ENCODE results near the gene MED16.
"Not testable (repeated sequence)": the region's sequence is repeated elsewhere in the genome, so short reads cannot be mapped to it uniquely, and the experiment has no call there.

The MED16 gene

GRCh38 chr19:911197-912033 lies 18.4 kb upstream of the MED16 start:
- no peak for DNase-seq (ENCODE audit: low read depth)

DNA sequence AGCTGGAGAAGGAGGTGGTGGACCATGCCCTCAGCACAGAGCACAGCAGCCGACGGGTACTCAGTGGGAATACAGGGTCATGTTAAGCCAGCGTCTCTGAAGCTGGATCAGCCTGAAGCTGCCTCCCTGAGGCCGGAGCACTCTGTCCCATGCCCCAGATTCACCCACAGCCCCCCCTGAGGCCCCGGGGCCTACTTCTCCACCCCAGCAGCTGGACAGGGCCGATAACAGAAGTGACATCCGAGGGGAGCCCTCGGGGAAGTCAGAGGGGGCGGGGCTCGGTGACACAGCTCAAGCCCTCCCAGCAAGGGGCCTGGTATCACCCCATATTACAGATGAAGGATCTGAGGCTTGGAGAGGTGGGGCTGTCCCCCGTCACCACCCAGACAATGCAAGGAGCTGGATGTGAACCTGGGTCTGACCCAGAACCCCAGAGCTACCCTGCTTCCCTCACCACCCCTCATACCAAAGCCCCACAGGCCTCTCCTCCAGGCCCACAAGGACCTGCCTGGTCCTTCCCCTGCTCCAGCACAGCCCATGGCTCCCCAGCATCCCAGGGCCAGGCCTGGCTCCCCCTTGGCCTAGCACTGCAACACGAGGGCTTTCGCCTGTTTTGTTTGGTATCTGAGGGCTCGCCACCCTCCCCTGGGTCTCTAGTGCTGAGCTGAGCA lies 14.3 kb upstream of the MED16 start:
- DNase-seq (ENCODE audit: low read depth) = no peak

GRCh38 chr19:906480-906879 lies 13.5 kb upstream of the MED16 start:
- DNase-seq (ENCODE audit: low read depth) = no peak

- no peak for DNase-seq (ENCODE audit: low read depth)
Measured at GRCh38 chr19:904545-904944, 11.6 kb upstream of the MED16 start.

GRCh38 chr19:903266-903797 lies 10.3 kb upstream of the MED16 start:
- no peak for DNase-seq (ENCODE audit: low read depth)

DNA sequence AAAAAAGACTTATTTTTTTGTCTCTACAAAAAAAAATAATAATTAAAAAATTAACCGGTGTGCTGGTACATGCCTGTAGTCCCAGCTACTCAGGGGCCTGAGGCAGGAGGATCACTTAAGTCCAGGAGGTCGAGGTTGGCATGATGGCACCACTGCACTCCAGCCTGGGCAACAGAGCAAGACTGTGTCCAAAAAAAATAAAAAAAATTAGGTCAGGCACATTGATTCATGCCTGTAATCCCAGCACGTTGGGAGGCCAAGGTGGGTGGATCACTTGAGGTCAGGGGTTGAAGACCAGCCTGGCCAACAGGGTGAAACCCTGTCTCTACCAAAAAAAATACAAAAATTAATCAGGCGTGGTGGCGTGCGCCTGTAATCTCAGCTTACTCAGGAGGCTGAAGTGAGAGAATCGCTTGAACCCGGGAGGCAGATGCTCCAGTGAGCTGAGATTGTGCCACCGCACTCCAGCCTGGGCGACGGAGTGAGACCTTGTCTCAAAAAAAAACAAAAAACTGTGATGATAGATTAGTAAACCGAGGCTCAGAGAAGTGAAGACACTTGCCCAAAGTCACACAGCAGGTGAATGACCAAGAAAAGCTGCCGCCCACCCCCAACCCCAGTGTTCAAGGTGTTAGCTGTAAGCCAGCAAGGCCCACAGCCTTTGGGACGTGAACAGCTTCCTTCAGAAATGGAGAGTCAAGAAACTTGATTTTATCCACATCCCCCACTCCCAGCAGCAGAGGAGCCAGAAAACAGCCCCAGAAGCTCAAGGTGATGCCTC lies 9.6 kb upstream of the MED16 start:
- DNase-seq (ENCODE audit: low read depth) = no peak

DNA sequence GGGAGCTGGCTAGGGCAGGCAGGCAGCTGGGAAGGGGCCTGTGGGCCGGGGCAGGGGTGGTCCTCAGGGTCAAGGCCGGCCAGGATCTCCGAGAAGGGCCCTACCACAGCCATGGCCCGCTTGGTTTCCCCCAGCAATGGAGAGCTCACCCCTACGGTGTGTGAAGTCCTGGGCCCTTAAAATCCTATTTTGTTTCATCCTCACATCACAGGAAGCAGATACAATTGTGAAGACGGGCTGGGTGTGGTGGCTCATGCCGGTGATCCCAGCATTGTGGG lies 9.0 kb upstream of the MED16 start:
- no peak for DNase-seq (ENCODE audit: low read depth)

DNA sequence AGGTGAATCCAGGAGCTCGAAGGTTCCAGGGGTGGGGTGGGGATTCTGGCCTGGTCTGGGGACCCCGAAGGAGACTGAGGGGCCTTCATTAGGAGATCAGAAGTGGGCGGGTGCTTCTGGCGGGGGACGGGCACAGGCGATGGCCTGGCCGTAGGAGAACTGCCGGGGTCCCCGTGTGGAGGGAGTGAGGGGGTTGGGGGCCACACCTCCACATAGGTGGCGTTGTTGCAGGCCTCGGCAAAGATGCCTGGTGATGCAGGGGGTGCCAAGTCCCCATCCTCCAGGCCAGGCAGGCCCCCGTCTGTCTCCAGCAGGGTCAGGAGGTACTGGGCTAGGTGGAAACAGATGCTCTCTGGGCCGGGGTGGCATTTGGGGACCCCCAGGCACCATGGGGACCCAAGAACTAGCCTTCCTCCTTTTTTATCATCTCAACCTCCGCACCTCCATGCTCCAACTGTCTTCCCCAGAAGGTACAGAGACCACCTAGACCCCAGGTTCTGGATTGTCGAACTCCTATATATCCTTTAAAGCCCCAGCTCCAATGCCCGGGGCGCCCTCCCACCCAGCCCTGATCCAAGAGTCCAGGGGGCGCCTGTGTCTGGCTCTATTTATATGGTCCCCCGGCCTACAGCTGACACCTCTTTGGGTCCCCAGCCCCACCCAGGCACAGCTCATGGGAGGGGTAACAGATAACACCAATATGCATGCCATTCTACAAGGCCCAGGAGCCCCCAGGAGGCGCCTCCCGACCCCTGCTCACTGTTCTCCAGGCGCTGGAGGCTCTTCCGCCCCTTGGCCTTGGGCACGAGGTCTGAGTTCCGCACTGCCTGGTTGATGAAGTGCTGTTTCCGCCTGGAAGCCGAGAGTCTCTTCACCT lies 8.5 kb upstream of the MED16 start:
- DNase-seq (ENCODE audit: low read depth) = no peak

DNA sequence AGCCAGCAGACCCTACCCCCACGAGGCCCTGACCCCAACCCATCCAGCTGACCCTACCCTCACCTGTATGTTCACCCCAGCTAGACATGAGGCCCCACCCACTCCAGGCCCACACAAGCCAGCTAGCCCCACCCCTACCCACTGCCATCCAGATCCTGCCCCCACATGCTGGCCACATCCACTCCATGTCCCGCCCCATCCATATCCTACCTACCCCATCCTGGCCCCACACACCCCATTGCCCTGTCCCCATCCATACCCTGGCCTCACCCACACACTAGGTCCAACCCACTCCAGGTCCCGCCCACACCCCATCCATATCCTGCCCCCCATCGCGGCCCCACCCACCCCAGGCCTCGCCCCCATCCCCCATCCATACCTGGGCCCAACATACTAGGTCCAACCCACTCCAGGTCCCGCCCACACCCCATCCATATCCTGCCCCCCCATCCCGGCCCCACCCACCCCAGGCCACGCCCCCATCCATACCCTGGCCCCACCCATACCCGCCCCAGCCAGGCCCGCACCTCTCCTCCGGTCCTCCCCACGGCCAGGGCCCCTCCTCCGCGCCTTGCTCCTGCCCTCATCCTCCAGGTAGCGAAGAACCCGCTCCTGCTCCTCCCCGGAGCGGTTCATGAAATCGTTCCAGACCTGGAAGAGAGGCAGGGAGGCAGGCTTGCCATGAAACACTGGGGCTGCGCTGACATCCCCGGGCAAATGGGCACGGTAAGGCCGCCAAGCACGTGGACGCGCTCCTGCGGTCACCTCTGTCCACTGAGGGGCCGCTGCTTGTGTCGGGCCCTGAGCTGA lies 7.5 kb upstream of the MED16 start:
- no peak for DNase-seq (ENCODE audit: low read depth)

DNA sequence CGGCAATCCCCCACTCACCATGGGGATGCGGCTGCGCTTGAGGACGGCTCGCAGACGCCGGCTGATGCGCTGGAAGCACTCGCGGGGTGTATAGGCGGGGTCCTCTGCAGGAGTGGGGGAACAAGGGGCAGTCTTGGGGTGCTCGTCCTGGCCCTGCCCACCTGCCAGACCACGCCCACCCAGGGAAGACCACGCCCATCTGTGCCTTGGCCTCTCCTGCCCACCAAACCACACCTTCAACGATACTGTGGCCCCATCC lies 7.0 kb upstream of the MED16 start:
- DNase-seq (ENCODE audit: low read depth) = no peak

- no peak for DNase-seq (ENCODE audit: low read depth)
Measured at GRCh38 chr19:899336-900042, 6.5 kb upstream of the MED16 start.

DNA sequence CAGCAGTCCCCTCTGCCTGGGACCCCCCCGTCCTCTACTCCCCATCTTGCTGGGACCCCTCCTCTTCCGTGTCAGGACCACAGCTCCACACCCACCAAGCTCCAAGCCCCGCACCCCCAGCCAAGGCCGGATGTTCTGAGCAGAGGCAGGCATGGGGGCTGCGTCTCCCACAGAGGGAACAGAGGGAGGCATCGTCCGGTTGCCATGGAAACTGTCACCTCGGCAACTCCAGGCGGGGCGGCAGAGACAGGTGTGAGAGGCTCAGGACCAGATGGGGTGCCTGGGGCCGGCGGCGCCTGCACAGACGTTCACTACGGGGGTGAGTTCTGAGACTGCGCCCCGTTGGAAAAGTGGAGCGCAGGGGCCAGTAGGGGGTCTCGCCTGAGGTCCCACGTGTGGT lies 5.7 kb upstream of the MED16 start:
- DNase-seq (ENCODE audit: low read depth) = no peak

GRCh38 chr19:897442-898039 lies 4.6 kb upstream of the MED16 start:
- no peak for DNase-seq (ENCODE audit: low read depth)

- DNase-seq (ENCODE audit: low read depth) = no peak
Measured at GRCh38 chr19:896999-897398, 4.0 kb upstream of the MED16 start.

- no peak for DNase-seq (ENCODE audit: low read depth)
Measured at GRCh38 chr19:896434-896833, 3.4 kb upstream of the MED16 start.

DNA sequence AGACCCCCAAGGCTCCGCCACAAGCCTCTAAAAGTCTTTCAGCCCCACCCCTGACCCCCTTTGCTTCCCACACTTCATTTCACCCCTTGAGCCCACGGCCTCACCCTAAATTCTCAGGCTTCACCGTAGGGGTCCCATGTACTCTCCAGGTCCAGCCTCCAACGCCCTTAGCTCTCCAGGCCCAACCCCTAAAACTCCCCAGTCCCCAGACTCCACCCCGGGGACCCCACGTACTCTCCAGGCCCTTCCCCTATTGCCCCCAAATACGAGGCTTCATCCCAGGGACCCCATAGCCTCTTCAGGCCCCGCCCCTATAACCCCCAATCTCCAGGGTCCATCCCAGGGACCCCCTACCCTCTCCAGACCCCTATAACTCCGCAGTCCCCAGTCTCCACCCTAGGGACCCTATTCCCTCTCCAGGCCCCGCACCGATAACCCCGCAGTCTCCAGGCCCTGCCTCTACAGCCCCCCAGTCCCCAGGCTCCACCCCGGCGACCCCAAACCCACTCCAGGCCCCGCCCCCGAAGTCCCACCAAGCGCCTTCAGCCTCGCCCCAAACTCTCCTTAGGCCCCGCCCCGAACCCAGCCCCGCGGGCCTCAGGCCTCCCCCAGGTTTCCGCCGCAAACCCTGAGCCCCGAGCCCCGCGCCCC lies 619 bp downstream of the MED16 start:
- no peak for DNase-seq (ENCODE audit: low read depth)

GRCh38 chr19:891421-892200 lies 1.4 kb downstream of the MED16 start:
- not testable (repeated sequence) for DNase-seq (ENCODE audit: low read depth)

DNA sequence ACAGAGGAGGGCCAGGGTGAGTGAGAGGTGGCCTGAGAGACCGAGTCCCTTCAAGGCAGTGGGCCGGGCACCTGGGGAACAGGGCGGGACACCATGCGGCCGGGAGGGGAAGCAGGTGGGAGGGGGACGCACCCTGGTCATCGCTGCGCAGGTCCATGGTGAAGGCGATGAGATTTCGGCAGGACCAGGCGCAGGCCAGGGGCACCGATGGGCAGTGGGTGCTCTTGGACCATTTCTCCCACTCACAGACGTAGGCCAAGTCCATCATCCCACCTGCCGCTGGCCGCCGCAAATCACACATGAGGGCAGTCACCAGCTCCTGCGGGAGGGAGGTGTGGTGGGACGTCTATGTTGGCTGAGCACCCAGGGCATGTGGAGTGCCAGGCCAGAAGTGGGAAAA lies 2.2 kb downstream of the MED16 start:
- no peak for DNase-seq (ENCODE audit: low read depth)

All from stimulated activated CD8-positive, alpha-beta memory T cell treated with anti-CD3 and anti-CD28 coated beads, Interleukin-4, amount 100 ng/mL, for 24 hours (primary cell).